22Rv1 (cell line): ENCODE measurements around the gene TMEM43.

ENCODE experiments used
- H3K27ac ChIP-seq: fragments of 450-650 bp; 2 replicates; pipeline ENCODE4 v1.5.1; 2017
- CTCF ChIP-seq: fragments of 450-650 bp; IDR thresholded peaks from 2 replicates; pipeline ENCODE4 v1.5.1; 2017; ENCODE audit warnings: mild to moderate bottlenecking
- ZFX ChIP-seq: fragments of 450-650 bp; IDR thresholded peaks from 2 replicates; pipeline ENCODE4 v1.6.1; 2017; ENCODE audit warnings: antibody characterized with exemption, borderline replicate concordance

TMEM43 gene

GRCh38 chr3:14131134-14131533 is 6.3 kb downstream of the TMEM43 start:
- H3K27ac ChIP-seq: no peak overlapping the region
- TF ChIP-seq ZFX: no peak
- TF ChIP-seq CTCF: no peak

DNA sequence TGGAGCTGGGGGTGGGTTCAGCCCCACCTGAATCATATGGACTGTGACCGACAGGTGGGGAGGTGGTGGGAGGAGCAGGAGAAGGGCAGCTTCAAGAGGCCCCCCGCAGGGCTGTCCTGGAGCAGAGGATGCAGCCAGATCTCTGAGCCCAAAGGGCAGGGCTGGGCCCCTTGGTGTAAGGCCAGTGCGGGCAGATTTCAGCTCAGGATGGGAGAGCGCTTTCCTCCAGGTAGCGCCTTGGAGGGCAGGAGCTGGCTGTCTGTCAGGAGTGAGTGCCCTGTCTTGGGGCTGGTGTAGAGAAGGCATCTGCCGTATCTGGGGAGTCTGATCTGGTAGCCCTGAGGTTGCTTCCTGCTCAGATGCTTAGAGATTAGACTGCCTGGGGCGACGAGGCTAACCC is 7.3 kb downstream of the TMEM43 start:
- TF ChIP-seq ZFX: no peak
- TF ChIP-seq CTCF: no peak

GRCh38 chr3:14132689-14133088 is 7.8 kb downstream of the TMEM43 start:
- TF ChIP-seq ZFX (no peak), CTCF (no peak)
- no peak overlapping the region for H3K27ac ChIP-seq

More for the DNA sequence above, 7.3 kb downstream of the TMEM43 start:
- H3K27ac ChIP-seq: no peak overlapping the region

DNA sequence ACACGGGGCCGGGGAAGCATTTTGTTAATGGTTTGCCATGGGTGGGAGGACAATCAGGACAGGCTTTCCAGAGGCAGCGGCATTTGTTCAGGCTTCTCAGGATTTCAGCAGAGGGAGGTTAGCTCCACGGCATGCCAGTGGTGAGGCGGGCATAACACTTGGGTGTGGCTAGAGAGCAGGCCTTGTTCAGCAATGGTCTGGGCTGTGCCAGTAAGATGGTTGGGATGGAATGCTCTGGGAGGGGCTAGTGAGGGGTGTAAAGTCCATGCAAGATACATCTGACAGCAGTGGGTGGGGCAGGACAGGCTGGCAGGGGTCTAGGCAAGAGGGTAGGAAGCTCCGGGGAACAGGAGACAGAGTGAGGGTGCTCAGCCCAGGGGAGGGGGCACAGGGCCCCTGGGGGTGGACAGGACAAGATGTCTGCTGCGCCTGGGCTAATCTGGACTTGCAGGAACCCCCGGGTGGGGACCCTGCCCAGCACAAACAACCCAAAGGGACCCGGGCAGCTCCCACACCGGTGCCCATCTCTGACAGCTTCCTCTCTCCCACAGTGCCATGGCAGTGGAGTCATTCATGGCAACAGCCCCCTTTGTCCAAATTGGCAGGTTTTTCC is 8.4 kb downstream of the TMEM43 start:
- no peak overlapping the region for H3K27ac ChIP-seq
- TF ChIP-seq ZFX (no peak), CTCF (no peak)

GRCh38 chr3:14133876-14134275 is 9.0 kb downstream of the TMEM43 start:
- H3K27ac ChIP-seq: no peak overlapping the region
- no peak for TF ChIP-seq CTCF
- TF ChIP-seq ZFX: no peak

- TF ChIP-seq ZFX (no peak), CTCF (no peak)
- H3K27ac ChIP-seq: no peak overlapping the region
These were observed 9.4 kb downstream of the TMEM43 start for GRCh38 chr3:14134291-14134690.

- H3K27ac ChIP-seq: no peak overlapping the region
- TF ChIP-seq ZFX (no peak), CTCF (no peak)
These were observed 10.7 kb downstream of the TMEM43 start for GRCh38 chr3:14135581-14135980.
